Activated CD4-positive, CD25-positive, alpha-beta regulatory T cell treated with anti-CD3 and anti-CD28 coated beads, Interleukin-2, amount 50 U/mL, for 16 hours (primary cell): ENCODE data around the gene LRRC8A.
"Not testable (repeated sequence)": the region's sequence is repeated elsewhere in the genome, so short reads cannot be mapped to it uniquely, and the experiment has no call there.

ENCODE experiments used
- DNase-seq: peaks from one replicate; pipeline ENCODE4 v3.0.0-alpha.2; 2020; ENCODE audit warnings: low read depth, low spot score

LRRC8A gene

DNA sequence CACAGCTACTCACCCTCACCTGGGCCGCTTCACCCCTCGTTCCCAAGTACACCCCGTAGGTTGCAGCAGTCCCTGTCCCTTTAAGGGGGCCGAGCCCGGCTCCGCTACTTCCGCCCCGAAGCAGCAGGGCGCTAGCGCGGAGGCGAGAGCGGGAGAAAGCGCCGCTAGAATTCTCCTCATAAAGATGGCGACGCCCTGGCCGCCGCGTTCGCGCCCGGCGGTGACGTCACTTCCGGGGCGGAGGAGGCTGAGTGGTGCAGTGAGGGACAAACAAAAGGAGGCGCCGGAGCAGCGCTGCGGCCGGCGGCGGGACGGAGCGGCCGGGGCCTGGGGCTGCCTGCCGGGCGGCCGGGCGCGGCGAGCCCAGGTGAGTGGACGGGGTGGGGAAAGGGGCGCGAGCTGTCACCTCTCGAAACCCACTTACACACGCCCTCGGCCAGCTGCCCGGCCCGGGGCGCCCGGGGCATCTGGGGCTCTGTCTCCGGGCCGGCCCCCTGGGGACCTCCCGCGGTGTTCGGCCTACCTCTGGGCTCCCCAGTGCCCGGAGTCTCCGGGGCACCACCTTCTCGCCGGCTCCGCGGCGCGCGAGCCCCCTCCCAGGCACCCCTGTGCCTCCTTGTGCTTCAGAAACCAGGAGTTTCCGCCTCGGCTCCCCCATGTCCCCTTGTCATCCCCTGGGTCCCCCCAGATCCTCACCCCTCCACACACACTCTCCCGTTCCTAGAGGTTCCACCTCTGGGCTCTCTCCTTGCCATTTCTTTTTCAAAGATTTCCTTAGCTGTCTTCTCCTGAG, at the start of gene LRRC8A, which contains the start of gene KYAT1:
Gene LRRC8A, plus strand, starts transcription at position 250 of the 793 bp plus-strand sequence. CDS start 25,032 bp downstream, outside the sequence.
Gene KYAT1, minus strand, starts transcription at position 67 of the 793 bp plus-strand sequence. CDS start 36,545 bp downstream, outside the sequence.
- DNase-seq: peak; percentile 98

DNA sequence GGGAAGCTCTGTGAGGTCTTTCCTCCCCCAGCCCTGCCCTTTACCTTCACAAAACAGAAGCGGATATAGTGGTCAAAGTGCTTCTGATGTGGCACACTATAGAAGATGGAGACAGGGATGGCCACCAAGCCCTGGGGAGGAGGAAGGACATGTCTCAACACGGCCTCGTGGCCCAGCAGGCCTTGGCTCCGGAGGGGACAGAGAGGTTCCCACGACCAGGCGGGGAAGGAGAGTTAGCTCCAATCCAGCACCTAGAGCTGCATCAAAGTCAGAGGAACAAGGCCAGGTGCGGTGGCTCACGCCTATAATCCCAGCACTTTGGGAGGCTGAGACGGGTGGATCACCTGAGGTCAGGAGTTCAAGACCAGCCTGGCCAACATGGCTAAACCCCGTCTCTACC, 48.2 kb upstream of the LRRC8A start:
- no peak for DNase-seq

DNA sequence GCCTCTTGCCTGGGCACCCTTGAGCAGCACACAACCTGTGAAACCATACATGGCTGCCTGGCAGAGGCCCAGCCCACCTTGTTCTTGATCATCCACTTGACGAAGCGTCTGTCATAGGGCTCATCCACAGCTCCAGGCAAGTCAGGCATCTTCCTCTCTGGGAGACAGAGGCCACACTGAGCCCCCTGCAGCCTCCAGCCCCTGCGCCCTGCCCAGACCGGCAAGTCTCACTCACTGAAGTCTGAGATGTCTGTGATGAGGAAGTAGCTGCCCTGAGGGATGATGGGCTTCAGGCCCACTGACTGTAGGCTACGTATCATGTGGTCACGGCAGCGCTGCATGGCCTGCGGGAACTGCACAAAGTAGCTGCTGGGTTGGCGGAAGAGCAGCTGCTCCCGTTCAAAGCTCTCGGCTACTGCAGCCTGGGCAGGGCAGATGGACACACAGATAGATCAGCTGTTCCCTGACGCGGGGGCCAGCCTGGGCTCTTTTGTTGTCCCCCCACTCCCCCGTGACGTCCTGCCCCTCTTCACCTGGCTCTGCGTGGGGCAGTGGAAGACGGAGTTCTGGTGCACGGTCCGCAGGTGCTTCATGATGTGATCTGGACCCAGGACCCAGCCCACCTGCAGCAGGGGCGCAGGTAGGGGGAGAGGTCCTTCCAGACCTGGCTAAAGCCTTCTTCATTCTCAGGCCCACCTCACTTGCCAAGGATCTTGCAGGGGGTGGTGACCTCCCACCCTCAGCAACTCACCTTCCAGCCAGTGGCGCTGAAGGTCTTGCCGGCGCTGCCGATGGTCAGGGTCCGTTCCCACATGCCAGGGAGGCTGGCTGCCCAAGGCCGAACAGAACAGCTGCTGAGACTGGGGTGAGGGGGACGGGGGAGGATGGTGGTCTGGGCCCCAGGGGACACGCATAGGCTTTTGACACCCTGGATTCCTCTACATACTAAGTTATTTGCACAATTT, 46.4 kb upstream of the LRRC8A start:
- no peak for DNase-seq

DNA sequence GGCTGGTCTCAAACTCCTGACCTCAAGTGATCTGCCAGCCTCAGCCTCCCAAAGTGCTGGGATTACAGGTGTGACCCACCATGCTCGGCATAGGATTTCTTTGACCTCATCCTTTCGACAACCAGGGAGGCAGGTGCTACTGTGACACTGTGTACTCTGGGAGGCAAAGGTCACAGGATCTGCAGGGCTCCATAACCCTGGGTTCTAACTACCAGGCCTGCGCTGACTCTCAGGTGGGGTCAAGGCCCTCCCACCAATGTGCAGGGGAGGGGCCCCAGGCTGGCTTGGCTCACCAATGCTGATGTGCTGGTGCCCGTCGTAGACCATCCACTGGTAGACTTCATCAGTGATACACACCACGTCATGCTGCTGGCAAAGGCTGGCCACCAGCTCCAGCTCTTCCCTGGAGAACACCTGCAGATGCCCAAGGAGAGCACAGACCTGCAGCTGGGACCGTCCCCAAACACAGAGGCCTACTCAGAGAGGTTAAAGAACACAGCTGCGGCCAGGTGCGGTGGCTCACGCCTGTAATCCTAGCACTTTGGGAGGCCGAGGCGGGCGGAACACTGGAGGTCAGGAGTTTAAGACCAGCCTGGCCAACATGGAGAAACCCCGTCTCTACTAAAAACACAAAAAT, 45.3 kb upstream of the LRRC8A start:
- DNase-seq: no peak

DNA sequence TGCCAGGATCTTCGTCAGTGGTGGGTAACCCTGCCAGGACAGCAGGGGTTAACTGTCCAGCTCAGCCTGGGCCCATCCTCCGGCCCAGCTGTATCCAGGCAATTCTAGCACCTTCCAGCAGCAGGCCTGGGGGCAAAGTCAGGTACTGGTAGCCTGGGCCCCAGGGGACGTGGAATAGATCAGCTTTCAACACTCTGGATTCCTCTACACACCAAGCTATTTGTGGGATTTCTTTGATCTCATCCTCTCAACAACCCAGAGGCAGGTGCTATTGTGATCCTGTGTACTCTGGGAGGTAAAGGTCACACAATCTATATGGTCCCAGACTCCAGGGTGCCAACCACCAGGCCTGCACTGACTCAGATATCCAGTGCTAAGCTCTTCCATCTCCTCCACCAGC, 43.6 kb upstream of the LRRC8A start:
- DNase-seq: no peak

DNA sequence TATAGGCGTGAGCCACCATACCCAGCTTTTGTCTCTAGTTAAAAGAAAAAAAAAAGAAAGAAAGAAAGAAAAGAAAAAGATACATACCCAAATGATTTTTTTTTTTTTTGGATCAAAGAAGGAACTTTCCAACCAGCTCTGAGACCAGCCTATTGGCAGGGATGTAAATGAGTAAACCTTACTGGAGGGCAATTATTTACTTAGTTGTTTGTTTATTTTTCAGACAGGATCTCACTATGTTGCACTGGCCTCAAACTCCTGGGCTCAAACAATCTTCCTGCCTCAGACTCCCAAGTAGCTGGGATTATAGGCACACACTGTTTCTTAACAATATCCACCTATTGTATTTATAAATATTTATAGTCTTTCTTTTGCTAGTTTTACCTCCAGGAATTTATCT, 41.4 kb upstream of the LRRC8A start:
- no peak for DNase-seq

DNA sequence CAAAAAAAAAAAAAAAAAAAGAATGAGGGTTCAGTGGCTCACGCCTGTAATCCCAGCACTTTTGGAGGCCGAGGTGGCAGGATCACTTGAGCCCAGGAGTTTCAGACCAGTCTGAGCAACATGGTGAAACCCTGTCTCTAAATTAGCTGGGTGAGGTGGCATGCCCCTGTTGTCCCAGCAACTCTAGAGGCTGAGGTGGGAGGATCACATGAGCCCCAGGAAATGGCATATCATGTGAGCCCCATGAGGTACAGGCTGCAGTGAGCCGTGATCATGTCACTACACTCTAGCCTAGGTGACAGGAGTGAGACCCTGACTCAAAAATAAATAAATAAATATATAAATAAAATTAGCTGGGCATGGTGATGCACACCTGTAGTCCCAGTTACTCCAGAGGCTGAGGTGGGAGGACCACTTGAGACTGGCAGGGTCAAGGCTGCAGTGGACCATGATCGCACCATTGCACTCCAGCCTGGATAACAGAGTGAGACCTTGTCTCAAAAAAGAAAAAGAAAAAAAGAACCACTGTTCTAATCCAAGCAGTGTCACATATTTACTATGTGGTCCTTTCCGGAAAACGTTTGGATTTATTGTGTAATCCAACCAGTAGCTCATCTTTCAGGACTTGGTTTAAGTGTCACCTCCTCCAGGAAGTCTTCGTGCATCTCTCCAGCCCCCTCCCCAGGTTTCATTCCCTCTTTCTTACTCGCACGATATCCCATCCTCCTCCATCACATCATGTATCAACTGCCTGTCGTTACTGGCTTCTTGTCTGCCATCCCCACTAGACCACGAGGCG, 40.0 kb upstream of the LRRC8A start:
- DNase-seq: no peak

DNA sequence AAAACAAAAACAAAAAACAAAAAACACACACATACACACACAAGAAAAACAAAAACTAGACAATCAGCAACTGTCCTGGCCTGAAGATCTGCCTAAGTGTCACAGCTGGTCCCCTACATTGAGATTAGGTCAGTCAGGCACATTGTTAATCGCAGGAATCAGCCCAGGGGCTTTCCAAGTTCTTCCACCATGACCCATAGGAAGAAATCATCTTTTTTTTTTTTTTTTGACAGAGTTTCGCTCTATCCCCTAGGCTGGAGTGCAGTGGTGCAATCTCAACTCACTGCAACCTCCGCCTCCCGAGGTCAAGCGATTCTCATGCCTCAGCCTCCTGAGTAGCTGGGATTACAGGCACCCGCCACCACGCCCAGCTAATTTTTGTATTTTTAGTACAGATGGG, 38.8 kb upstream of the LRRC8A start:
- not testable (repeated sequence) for DNase-seq

DNA sequence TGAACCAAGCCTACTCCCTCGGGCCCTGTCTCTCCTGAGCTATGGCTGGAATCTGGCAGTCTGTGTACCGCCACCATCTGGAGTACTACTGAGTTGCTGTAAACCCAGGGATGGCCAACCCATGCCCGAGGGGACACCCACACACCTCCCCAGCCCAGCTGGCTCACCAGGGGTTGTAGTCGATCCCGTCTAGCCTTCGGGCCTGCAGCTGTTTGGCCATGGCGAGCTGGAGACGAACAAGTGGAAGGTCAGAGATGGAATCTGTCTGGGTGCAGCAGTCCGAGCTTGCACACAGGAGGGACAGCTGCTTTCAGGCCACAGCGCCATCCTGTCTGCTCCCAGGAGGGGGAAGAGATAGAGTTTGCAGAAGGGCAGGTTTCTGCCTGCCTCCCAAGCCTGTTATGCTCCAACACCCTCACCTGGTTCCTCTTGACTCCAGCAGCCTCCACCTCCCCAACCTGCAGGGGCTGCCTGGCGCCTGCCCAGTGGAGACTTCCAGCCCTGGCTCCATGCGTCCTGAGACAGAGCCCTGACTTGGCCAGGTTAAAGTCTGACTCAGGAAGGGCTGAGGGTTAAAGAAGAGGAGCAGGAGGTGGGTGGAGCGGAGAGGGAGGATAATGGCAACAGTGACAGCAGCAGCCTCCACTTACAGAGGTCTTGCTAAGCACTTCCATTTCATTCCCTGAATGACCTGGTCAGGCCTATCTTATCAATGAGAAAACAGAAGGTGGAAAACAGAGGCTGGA, 36.6 kb upstream of the LRRC8A start:
- DNase-seq: no peak

DNA sequence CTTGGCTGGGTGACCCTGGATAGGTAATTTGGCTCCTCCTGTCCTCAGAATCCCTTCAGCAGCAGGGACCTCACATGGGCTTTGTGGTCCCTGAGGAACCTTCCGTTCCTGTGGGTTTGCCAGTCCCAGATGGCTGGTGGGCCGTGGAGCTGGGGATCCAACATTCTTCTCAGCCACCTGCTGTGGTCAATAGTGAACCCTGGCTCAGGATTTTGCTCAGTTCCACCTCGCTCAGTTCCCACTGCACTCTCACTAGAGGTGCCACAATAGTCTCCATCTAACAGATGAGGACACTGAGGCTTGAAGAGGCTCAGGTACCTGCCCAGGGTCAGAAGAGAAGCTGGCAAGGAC, 35.3 kb upstream of the LRRC8A start:
- no peak for DNase-seq

DNA sequence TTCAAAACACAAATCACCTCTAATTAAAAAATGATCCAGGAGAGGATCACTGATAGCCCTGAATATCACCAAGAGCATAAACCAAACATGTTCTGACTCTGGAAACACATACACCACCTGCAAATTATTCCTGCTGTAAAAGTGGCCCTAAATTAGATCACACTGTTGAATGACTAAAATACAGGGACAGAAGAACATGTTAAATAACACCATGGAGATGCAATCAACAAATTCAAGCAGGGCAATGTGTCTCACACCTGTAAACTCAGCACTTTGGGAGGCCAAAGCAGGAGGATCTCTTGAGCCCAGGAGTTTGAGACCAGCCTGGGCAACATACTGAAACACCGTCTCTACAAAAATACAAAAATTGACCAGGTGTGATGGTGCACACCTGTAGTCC, 34.1 kb upstream of the LRRC8A start:
- no peak for DNase-seq

DNA sequence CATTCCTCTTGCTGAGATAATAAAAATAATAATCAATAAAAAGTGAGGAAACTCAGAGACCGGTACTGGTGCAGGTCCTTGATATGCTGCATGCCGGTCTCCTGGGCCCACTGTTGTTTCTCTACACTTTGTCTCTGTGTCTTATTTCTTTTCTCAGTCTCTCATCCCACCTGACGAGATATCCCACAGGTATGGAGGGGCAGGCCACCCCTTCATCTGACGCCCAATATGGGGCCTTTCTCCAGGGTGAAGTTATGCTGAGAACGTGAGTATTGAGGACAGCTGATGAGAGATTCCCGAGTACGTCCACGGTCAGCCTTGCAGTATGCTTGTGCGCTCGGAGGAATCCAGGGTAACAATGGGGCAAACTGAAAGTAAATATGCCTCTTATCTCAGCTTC, 30.9 kb upstream of the LRRC8A start:
- not testable (repeated sequence) for DNase-seq

DNA sequence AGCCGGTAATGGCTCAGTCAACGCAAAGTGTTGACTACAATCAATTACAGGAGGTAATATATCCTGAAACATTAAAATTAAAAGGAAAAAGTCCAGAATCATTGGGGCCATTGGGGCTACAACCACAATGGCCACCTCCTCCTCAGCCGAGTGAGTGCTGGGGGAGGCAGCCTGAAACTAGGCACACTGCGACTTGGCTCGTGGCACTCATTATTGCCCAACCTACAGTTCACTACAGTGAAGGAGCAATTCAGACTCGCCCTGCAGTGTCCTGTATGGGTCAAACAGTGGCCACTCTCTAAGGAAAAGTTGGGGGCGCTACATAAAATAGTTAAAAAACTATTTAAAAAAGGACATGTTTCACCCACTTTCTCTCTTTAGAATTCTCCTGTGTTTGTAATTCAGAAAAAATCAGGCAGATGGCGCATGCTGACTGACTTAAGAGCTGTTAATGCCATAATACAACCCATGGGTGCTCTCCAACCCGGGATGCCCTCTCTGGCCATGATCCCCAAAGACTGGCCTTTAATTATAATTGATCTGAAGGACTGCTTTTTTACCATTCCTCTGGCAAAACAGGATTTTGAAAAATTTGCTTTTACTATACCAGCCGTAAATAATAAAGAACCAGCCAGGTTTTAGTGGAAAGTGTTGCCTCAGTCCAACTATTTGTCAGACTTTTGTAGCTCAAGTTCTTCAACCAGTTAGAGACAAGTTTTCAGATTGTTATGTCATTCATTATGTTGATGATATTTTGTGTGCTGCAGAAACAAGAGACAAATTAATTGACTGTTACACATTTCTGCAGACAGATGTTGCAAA, 29.9 kb upstream of the LRRC8A start:
- DNase-seq: not testable (repeated sequence)

DNA sequence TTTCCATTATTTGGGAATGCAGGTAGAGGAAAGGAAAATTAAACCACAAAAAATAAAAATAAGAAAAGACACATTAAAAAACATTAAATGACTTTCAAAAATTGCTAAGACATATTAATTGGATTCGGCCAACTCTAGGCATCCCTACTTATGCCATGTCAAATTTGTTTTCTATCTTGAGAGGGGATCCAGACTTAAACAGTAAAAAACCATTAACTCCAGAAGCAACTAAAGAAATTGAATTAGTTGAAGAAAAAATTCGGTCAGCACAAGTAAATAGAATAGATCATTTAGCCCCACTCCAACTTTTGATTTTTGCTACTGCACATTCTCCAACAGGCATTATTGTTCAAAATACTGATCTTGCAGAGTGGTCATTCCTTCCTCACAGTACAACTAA, 29.3 kb upstream of the LRRC8A start:
- not testable (repeated sequence) for DNase-seq

DNA sequence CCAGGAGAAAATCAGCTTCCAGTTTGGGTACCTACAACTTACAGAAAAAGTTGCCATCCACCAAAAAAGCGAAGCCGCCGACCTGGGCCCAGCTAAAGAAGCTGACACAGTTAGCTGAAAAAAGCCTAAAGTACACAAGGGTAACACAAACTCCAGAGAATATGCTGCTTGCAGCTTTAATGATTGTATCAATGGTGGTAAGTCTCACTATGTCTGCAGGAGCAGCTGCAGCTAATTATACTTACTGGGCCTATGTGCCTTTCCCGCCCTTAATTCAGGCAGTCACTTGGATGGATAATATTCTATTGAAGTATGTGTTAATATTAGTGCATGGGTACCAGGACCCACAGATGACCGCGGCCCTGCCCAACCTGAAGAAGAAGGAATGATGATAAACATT, 27.5 kb upstream of the LRRC8A start:
- not testable (repeated sequence) for DNase-seq

DNA sequence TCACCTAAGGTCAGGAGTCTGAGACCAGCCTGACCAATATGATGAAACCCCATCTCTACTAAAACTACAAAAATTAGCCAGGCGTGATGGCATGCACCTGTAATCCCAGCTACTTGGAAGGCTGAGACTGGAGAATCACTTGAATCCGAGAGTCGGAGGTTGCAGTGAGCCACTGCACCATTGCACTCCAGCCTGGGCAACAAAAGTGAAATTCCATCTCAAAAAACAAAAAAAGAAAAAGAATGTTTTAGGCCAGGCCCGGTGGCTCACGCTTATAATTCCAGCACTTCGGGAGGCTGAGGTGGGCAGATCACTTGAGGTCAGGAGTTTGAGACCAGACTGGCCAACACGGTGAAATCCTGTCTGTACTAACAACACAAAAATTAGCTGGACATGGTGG, 23.5 kb upstream of the LRRC8A start:
- not testable (repeated sequence) for DNase-seq

DNA sequence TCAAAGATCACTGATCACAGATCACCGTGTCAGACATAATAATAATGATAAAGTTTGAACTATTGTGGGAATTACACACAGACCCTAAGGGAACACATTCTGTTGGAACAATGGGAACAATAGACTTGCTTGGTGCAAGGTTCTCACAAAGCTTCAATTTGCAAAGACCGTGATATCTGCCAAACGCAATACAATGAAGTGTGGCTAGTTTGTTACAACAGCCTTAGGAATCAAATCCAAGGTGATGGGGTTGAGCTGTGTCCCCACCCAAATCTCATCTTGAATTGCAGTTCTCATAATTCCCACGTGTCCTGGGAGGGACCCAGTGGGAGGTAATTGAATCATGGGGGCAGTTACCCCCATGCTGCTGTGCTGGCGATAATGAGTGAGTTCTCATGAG, 21.0 kb upstream of the LRRC8A start:
- no peak for DNase-seq

DNA sequence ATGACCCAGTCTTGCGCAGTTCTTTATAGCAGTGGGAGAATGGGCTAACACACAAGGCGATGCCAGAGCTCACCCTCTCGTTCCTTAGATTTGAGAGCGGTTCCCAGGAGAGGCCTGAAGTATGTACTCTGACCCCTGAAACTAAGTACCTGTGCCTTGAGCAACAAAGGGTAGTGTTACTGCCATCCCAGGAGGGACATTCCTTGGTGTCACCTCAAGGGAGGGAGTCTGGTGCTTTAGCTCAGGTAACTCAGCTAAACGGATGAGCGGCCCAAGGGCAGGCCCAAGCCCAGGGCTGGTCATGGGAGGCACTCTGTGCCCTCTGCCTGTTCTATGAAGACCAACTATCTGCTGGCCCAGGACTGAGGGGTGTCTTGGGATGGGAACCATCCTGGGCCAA, 20.4 kb upstream of the LRRC8A start:
- DNase-seq: no peak

DNA sequence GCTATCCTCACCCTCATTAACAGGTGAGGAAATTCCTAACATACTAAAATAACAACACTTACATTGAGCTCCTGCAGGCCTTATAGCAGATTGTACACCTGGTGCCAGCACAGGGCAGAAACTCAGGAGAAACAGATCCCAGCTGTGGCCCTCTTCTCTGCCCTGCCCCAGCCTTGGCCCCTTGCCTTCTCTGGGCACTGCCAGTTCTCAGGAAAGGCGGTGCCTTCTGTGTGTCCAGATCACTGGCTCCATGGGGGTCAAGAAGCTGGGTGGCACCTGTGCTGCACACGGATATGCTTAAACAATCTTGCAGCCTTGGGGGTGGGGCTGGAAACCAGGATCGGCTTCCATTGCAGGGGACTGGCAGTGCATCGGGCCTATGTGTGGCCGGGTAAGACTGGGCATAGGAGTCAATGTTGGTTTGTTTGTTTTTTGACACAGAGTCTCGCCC, 19.5 kb upstream of the LRRC8A start:
- DNase-seq: no peak

DNA sequence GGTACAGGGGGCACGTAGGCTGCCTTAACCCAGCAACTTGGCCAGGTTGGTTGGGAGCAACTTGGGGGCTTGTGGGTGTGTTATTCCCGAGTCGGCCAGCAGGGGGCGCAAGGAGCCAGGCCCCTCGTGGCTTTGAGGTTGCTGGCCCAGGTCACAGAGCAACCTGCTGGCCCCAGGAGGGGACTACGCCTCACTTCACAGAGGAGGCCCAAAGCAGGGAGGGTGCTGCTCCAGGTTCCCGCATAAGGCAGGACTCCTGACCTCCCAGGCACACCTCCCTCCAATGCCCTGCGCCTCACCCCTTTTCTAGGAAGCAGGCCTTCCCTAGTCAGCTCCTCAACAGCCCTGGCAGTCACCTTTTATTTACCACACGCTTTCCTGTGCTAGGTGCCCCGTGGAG, 18.3 kb upstream of the LRRC8A start:
- DNase-seq: peak; percentile 73
